ENCODE measurements around the gene SF3B2.

GRCh38 chr11:66087148-66087908, 35.2 kb downstream of the SF3B2 start:
- TF ChIP-seq, protein P1, sequence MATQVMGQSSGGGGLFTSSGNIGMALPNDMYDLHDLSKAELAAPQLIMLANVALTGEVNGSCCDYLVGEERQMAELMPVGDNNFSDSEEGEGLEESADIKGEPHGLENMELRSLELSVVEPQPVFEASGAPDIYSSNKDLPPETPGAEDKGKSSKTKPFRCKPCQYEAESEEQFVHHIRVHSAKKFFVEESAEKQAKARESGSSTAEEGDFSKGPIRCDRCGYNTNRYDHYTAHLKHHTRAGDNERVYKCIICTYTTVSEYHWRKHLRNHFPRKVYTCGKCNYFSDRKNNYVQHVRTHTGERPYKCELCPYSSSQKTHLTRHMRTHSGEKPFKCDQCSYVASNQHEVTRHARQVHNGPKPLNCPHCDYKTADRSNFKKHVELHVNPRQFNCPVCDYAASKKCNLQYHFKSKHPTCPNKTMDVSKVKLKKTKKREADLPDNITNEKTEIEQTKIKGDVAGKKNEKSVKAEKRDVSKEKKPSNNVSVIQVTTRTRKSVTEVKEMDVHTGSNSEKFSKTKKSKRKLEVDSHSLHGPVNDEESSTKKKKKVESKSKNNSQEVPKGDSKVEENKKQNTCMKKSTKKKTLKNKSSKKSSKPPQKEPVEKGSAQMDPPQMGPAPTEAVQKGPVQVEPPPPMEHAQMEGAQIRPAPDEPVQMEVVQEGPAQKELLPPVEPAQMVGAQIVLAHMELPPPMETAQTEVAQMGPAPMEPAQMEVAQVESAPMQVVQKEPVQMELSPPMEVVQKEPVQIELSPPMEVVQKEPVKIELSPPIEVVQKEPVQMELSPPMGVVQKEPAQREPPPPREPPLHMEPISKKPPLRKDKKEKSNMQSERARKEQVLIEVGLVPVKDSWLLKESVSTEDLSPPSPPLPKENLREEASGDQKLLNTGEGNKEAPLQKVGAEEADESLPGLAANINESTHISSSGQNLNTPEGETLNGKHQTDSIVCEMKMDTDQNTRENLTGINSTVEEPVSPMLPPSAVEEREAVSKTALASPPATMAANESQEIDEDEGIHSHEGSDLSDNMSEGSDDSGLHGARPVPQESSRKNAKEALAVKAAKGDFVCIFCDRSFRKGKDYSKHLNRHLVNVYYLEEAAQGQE (IDR thresholded peaks at IDR 0.05; ENCODE audit: low read depth, low read length), result no peak
- TF ChIP-seq CTCF (IDR thresholded peaks at IDR 0.05) (no peak), YY1 (IDR thresholded peaks at IDR 0.05; ENCODE audit: low read depth) (no peak), EP300 (IDR thresholded peaks at IDR 0.05; ENCODE audit: borderline replicate concordance in 1 of 2, low read depth in 1 of 2, low read length in 1 of 2) (no peak), GABPA (IDR thresholded peaks at IDR 0.05; ENCODE audit: low read depth) (no peak), NRF1 (IDR thresholded peaks at IDR 0.05; ENCODE audit: low read depth, low read length) (no peak)
- TF ChIP-seq, protein P2, sequence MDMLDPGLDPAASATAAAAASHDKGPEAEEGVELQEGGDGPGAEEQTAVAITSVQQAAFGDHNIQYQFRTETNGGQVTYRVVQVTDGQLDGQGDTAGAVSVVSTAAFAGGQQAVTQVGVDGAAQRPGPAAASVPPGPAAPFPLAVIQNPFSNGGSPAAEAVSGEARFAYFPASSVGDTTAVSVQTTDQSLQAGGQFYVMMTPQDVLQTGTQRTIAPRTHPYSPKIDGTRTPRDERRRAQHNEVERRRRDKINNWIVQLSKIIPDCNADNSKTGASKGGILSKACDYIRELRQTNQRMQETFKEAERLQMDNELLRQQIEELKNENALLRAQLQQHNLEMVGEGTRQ (IDR thresholded peaks at IDR 0.05; ENCODE audit: borderline replicate concordance, low read depth, low read length), result no peak

Measured in SK-N-SH (cell line).